HG02981 (cell line): ENCODE results near the gene PPP2R5C.
"Not testable (repeated sequence)": the region's sequence is repeated elsewhere in the genome, so short reads cannot be mapped to it uniquely, and the experiment has no call there.

ENCODE experiments used
- ATAC-seq: cut with Tn5 transposase; IDR thresholded peaks from one replicate; pipeline ENCODE4 v1.9.1; 2021; ENCODE audit warnings: mild to moderate bottlenecking, moderate library complexity; ENCODE audit not compliant: unreplicated experiment

Gene PPP2R5C

DNA sequence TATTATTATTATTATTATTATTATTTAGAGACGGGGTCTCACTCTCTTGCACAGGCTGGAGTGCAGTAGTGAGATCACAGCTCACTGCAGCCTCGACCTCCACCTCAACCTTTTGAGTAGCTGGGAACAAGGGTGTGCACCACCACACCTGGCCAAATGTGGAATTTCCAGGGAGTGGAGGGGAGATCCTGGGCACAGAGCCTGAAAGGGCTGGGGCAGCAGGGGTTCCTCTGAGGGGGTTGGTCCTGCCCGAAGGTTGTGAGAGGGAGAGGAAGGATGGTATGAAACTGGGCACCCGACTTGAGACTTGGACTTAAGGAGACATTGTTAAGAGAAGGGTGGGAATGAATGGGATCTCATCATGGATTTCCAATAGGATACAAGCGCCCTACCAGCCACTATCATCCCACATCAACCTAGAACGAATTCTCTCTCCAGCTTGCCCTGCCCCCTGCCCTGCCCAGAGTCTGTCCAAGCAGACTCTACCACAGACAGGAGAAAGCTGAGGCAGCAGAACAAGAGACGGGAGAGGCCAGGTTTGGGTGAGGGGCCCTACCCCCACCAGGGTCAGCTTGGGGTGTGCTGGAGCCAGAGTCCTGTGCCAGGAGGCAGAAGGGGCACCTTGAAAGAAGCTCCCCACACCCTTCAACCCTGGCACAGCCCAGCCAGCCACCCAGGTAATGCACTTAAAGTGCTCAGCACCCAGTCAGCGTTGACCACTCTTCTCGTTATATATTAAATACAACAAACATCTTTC lies 200.4 kb downstream of the PPP2R5C start:
- no peak for ATAC-seq

DNA sequence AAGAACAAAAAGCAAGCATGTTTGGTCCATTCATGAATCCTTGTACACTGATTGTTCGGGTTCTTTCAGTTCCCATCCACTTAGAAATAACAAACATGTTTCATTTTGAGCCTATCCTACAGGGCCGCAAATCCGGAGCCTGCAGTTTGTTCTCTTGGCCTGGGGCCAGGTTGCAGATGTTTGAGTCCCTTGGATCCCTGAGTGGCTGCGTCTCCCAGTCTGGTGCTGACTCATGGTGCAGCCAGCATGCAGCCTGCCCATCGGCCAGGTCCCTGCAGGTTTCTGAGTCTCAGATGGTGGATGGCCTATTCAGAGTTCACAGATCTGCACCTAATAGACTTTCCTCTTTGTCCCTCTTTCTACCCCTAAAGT lies 201.0 kb downstream of the PPP2R5C start:
- ATAC-seq, result no peak

DNA sequence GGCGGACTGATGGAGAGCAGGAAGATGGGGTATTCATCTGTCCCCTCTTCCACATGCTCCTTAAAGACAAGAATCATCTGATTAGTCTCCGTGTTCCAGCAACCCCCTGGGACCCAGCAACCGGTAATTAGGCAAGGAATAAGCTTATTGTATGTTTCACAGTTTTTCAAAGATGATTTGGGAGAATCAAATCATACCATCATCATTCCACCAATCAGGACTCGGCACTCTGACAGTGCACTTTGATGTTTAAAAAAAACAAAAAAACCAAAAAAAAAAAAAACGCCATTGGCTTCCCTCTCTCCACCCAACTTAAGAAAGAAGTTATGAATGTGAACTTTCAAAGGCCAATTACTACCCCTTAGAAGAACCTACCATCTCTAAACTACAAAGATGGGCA lies 201.5 kb downstream of the PPP2R5C start:
- ATAC-seq, result no peak

DNA sequence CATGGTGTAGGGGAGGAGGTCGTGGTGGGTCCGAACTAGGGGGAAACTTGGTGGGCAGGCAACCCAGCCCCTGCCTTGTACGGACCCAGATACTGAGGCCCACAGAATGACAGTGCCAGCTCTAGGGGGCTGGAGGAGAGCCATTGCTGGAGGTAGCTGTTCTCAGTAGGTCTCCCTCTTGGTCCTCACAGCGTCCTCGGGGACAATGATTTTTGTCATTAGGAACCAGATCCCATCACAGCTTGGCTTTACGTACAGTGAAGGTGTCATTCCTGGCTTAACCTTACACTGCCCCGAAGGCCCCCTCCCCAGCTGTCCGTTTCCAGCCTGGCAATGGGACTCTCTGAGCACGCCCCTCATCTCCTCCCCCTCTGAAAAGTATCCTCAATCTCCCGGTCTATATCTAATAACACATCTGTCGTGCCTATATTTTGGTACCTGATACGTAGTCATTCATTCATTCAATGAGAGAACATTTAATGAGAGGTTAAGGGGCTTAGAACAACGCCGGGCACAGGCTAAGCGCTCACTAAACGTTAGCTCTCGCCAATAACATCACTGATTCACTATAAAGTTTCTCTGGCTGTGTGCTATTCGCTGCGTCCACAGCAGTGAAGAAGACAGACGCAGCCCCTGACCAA lies 202.3 kb downstream of the PPP2R5C start:
- no peak for ATAC-seq

DNA sequence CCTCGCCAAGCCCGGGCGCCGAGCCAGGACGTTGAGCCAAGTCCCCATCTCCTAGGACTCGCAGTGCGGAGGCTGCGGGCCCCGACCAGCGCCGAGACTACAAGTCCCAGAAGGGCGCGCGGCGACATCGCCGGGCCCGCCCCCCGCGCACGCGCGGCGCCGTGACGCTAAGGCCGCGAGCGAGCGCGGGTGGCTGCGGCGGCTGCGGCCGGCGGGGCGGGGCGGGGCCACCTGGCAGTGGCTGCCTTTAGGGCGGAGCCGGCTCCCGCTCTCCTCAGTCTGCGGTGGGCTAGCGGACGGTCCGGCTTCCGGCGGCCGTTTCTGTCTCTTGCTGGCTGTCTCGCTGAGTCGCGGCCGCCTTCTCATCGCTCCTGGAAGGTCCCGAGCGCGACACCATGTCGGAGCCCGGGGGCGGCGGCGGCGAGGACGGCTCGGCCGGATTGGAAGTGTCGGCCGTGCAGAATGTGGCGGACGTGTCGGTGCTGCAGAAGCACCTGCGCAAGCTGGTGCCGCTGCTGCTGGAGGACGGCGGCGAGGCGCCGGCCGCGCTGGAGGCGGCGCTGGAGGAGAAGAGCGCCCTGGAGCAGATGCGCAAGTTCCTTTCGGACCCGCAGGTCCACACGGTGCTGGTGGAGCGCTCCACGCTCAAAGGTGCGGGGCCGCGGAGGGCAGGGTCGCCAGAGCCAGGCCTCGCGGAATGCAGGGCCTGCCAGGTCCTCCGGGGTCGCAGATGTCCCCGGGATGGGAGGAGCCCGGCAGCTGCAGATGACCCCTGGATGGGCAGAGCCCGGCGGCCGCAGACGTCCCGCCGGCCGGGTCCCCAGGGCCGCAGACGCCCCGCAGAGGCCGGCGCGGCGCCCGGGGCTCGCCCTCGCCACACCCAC lies 203.0 kb downstream of the PPP2R5C start, which contains the start of gene DYNC1H1:
Gene DYNC1H1, plus strand, starts transcription at position 277 of the 884 bp plus-strand sequence. Its CDS starts 119 bp downstream, at position 396.
- ATAC-seq, result peak; percentile 74

DNA sequence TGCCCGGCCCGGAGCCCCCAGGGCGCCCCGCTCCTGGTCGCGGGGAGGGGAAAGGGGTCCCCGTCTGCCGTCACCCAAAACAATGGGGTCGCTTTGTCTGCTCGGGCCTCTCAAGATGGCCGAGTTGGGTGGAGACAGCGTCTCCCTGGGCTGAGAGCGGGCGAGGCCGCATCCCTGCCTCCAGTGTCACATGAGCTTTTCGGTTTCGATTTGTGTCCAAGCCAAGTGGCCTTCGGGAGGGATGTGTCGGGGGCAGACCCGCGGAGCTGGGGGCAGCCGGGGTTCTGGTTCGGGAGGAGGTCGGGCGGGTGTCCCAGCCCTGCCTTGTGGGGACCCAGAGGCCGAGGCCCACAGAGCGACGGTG lies 203.7 kb downstream of the PPP2R5C start:
- ATAC-seq, result peak; percentile 36

DNA sequence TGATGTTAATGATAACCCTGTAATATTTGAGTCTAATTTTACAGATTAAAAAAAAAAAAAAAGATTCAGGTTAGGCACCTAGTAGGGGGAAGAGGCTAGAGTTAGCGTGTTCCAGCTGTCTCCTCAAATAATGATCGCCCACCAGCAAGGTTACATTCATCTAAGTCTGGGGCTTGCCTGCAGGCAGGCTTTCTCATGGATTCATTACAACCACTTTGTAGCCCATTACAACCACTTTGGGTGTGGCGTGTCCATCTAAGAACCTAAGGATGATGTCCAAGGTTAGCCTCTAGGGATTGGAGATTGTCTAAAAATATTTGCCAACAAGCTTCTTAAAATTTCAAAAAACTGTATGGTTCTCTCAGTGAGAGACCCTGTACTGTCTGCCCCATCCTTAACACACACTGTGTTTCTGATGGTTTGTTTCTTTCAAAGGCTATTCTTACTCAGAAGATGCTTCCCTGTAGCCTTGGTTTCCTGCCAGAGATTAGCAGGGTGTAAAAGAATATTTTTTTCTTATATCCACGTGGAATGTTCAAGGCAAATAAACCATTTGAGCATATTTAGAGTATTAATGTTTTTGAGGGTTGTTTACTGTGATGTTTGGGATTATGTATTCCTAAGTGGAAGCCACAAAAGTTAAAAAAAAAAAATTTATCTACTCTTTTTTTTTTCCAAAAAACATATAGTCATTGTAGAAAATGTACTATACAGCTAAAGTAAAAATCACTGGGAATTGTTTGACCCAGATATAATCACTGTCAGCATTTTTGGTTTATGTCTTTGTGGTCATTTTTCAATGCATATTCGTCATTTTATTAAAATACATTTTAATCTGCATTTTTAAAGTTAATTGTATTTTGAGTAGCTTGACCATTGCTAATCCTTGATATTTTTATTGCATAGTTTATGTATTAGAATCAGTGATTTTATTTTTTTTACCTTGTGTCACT lies 204.5 kb downstream of the PPP2R5C start:
- ATAC-seq, result no peak

DNA sequence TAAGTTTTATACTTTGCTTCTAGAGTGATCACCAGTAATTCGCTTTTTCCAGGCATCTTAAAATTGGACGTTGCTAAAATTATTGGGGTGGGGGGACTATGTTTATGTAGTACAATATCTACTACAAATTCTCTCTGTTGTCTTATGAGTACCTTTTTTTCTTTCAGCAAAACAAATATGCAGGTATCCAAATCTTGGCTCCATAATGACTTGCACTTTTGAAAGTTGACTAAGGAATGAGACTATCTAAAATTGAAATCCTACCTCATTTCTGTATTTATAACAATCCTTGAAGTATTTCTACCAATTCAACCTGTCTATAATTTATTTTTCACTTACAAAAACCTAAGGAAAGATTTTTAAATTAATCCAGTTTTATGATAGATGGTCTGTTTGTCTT lies 205.2 kb downstream of the PPP2R5C start:
- ATAC-seq, result no peak

DNA sequence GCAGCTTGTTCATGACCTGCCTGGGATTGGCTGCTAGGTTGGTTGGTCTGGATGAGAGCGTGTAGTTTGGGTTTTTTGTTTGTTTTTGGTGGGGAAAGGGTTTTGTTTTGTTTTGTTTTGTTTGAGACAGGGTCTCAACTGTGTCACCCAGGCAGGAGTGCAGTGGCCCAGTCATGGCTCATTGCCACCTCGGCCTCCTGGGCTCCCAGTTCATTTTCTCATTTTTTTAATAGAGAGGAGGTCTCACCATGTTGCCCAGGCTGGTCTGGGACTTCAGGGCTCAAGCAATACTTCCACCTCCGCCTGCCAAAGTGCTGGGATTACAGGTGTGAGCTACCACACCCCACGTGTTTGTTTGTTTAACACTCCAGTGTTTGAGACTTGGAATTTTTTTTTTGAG lies 206.7 kb downstream of the PPP2R5C start:
- no peak for ATAC-seq

DNA sequence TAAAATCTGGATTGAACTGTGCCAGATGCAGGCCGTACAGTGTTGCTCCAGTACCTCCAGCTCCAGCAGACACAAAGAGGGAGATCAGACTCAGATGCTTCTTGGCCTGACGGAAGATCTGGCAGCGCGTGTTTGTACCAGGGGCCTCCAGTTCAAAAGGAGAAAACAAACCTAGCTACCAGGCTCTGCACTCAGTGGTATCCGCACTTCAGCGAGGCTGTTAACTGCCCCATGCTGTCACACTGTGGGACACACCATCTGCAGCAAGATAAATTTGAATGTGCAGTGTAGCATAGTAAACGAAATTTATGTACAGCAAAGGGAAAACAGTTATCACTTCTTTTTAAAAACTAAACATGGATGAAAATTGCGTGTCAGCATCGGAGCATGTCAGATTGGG lies 208.0 kb downstream of the PPP2R5C start:
- no peak for ATAC-seq

DNA sequence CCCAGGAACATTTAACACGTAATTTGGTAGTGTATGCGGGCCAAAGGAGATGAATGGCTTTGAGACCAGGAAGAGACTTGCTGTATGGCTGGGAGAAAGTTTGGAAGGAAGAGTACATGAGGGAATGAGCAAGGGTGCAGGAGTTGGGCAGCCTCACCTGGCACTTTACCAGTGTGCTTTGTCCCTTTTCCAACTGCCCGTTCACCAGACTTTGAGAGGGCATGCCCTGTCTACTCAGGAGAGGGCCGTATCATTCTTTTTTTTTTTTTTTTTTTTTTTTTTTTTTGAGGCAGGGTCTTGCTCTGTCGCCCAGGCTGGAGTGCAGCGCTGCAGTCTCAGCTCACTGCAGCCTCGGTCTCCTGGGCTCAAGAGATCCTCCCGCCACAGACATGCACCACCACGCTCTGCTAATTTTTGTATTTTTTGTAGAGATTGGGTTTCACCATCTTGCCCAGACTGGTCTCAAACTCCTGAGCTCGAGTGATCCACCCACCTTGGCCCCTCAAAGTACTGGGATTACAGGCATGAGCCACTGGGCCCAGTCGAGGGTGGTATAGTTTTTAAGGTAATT lies 209.4 kb downstream of the PPP2R5C start:
- ATAC-seq, result no peak

DNA sequence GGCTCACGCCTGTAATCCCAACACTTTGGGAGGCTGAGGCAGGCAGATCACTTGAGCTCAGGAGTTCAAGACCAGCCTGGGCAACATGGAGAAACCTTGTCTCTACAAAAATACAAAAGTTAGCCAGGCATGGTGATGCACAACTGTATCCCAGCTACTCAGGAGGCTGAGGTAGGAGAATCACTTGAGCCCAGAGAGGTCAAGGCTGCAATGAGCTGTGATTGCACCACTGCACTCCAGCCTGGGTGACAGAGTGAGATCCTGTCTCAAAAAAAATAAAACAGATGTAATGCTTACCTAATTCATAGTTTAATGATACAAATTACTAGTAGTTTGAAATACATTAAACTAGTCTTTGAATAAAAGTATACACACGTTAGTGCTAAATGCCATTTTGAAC lies 209.9 kb downstream of the PPP2R5C start:
- ATAC-seq, result not testable (repeated sequence)

DNA sequence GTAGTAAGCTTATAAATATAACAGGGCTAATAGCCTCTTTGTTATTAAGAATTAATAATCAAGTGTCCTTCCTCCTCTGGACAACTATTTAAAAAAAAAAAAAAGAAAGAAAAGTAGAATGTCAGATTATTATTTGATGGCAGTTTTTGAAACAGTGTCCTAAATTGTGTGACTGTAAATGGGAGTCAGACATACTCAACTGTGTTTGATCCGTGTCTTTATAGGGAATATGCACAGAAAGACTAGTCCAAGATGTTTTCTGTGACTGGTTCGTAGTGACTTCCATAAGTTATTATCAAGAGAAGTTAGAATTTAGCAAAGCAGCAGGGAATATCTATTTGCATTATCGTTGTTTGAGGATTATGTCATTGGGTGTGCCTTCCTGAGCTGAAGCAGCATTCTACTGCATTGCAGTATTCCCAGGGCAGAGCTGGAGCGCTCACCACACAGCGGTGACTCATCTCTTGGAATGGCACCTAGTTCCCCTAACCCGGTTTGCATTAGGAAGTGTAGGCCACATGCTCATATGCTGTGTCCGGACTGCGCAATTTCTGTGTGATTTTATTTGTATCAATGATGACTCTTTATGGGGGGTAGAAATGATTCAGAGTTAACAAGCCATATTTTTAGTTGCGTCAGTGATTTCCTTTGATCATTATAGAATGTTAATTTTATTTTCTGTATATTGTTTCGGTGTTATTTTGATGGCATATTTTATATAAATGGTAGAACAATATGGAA lies 210.8 kb downstream of the PPP2R5C start:
- no peak for ATAC-seq

DNA sequence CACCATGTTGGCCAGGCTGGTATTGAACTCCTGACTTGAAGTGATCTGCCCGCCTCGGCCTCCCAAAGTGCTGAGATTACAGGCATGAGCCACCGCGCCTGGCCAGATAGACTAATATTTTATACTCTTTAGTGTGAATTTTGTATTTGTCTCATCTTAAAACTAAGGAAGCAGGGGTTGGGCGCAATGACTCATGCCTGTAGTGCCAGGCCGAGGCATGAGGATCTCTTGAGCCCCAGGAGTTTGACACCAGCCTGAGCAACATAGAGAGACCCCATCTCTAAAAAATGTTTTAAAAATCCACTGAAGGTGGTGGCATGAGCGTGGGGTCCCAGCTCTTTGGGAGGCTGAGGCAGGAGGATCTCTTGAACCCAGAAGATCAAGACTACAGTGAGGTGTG lies 211.8 kb downstream of the PPP2R5C start:
- ATAC-seq, result no peak

DNA sequence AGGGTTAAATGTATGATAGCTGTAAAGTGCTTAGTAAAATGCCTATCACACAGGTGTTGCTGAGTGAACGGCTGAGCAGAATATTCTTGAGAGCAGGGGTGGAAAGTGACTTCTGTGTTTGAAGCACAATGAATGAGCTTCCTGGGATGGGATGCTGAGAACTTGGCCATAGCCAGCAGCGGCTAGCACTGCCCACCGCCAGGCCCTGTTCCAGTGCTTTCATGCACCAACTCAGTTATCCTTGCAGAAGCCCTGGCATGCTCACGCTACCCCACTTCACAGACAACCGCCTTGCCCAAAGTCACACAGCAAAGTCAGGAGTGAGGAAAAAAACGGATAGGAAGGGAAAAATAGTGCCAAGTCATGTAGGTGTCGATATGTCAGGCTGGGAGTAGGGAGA lies 213.7 kb downstream of the PPP2R5C start:
- ATAC-seq, result no peak
